PC-3 (cell line): ENCODE data around the gene GNAI1.

ENCODE experiments used
- EZH2 ChIP-seq: fragments of 300-600 bp; sonication (generic); IDR thresholded peaks from one replicate; pipeline ENCODE4 v1.6.1; 2017; ENCODE audit warnings: antibody characterized with exemption, mild to moderate bottlenecking, low read length; ENCODE audit not compliant: unreplicated experiment
- EZH2phosphoT487 ChIP-seq: fragments of 300-600 bp; sonication (generic); IDR thresholded peaks from 2 replicates; pipeline ENCODE4 v1.6.1; 2018; ENCODE audit warnings: mild to moderate bottlenecking, antibody characterized with exemption, low read length, borderline replicate concordance
- TF ChIP-seq, protein P1 (sequence below): fragments of 300-600 bp; sonication (generic); conservative IDR thresholded peaks from 2 replicates; pipeline ENCODE4 v1.5.1; 2017; ENCODE audit warnings: antibody characterized with exemption, low read depth, mild to moderate bottlenecking, low read length

DNA sequence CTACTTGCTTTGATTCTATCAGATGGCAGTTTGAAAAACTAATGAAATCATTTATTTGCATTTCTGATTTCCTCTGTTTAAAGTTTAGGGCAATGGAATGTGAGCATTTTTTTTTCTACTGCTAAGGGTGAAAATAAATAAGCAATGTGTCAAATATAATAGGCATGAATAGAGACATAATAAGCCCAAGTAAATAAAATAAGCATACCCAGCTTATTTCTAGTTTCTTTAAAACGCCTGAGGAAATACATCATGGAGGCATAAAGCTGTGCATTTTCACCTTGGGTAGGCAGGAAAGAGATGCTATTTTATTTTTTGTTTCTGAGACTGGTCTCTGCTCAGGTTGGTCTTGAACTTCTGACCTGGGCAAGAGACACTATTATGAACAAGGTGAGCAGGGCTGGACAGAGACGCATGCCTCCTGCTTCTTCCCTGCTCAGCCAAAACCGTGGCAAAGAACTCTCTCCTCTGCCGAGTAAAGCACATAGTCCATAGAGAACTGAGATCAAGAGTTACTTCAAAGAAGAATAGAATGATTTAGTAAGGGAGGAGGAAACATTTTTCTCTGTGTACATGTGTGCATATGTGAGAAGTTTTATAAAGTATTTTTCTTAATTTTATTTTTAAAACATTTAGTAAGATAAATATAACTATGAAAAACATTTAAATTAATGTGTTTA lies 138.1 kb downstream of the GNAI1 start:
- TF ChIP-seq, protein P1, sequence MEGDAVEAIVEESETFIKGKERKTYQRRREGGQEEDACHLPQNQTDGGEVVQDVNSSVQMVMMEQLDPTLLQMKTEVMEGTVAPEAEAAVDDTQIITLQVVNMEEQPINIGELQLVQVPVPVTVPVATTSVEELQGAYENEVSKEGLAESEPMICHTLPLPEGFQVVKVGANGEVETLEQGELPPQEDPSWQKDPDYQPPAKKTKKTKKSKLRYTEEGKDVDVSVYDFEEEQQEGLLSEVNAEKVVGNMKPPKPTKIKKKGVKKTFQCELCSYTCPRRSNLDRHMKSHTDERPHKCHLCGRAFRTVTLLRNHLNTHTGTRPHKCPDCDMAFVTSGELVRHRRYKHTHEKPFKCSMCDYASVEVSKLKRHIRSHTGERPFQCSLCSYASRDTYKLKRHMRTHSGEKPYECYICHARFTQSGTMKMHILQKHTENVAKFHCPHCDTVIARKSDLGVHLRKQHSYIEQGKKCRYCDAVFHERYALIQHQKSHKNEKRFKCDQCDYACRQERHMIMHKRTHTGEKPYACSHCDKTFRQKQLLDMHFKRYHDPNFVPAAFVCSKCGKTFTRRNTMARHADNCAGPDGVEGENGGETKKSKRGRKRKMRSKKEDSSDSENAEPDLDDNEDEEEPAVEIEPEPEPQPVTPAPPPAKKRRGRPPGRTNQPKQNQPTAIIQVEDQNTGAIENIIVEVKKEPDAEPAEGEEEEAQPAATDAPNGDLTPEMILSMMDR, result no peak
- TF ChIP-seq EZH2, result no peak
- TF ChIP-seq EZH2phosphoT487, result no peak
